ENCODE results near the gene CCT6B.
A peak's percentile ranks its signal among the peaks of the same experiment; 100 is the strongest.
"Not testable (repeated sequence)": the region's sequence is repeated elsewhere in the genome, so short reads cannot be mapped to it uniquely, and the experiment has no call there.

CCT6B gene

GRCh38 chr17:34961093-34961911, at the start of gene CCT6B, which contains the start of gene ZNF830:
CCT6B (minus strand) TSS chr17:34961460; CDS start chr17:34961393, 67 bp downstream.
ZNF830 (plus strand) TSS chr17:34961540; CDS start chr17:34961567, 27 bp downstream.
- DNase-seq: peak; percentile 91

GRCh38 chr17:35010093-35010492, 48.8 kb upstream of the CCT6B start:
- DNase-seq: no peak

DNA sequence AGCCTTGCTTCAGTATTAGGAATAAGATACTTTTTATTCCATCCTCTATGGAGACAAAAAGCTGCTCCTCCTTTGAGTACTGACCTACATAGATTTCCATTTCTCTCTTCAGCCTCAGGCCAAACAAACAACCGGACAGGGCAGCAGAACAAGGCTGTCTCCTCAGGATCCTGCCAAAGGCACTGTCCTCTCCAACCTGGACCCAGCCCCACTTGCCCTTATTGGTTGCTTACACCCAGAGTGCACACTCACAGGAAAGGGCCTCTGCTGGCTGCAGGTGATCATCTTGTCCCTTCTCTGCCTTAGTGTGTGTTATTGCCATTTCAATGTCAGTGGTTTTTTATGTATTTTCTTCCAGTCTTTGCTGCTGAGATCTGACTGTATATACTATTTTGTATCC, 45.7 kb upstream of the CCT6B start:
- no peak for DNase-seq

- no peak for DNase-seq
Measured at GRCh38 chr17:35006345-35006744, 45.1 kb upstream of the CCT6B start.

DNA sequence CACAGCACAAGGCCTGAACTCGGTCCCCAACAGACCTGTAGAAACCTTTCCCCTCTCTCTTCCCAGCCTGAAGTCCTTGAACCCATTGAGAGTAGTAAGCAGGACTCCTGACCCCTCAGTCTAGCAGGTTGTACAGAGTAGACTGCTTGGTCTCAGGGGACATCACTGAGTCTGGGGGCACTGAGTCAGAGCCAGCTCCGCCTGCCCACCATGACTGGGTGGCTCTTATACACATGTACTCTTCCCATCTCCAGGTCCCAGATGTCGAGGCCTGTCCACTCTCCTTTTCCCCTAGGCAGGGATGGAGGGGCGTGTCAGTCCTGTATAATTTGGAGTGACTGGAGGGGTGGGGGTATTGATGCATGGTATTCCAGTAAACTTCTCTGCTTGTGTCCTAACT, 42.5 kb upstream of the CCT6B start:
- DNase-seq: no peak

GRCh38 chr17:35002876-35003551, 41.8 kb upstream of the CCT6B start:
- no peak for DNase-seq

GRCh38 chr17:35001549-35001948, 40.3 kb upstream of the CCT6B start:
- DNase-seq: no peak

DNA sequence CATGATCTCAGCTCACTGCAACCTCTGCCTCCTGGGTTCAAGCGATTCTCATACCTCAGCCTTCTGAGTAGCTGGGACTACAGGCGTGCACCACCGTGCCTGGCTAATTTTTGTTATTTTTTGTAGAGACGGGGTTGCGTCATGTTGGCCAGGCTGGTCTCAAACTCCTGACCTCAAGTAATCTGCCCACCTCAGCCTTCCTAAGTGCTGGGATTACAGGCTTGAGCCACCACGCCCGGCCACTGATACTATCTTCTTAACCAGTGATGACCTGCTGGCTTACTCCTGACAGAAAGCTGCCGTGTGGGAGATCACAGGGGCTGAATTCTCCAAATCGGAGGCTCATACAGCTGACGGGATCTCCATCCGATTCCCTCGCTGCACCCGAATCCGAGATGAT, 39.7 kb upstream of the CCT6B start:
- DNase-seq: not testable (repeated sequence)

DNA sequence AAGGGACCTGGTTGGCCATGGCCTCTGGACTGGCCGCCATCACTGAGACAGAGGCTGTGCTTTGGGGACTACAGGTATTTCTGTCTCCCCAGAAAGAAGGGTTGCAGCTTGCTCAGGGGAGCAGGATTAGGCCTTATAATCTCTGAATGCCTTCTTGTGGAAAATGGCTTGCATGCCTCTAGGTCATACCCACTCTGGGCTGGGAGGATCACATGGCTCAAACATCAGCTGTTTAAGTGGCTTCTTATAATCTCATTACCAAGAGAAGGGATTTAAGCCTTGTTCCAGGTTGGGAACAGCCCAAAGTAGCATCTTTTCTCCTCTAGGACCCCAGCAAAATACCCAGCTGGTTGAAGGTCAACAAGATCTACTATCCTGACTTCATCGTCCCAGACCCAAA, 38.2 kb upstream of the CCT6B start:
- DNase-seq: no peak

GRCh38 chr17:34998205-34998604, 36.9 kb upstream of the CCT6B start:
- DNase-seq: peak; percentile 81

DNA sequence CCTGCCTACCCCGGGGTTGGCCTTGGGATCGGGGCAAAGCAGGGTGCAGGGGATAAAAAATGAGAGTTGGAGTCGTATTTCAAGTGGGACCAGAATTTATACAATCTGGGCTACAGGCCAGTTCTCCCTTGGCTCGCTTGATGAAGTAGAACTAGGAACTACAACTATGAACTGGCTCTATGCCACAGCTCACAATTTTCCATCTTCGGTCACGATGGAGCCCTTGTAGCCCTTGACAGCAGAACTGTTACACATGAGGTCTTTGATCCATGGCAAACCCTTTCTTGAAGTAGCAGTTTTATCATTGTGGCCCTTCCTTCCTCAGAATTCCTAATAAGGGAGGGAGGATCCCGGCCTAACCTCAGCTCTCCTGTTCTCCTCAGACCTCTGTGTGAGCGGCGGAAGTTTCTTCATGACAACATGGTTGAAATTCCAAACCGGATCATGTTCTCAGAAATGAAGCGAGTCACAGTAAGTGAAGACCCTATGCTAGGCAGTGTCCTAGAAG, 36.1 kb upstream of the CCT6B start:
- no peak for DNase-seq

- DNase-seq: no peak
Measured at GRCh38 chr17:34996422-34997285, 35.4 kb upstream of the CCT6B start.

DNA sequence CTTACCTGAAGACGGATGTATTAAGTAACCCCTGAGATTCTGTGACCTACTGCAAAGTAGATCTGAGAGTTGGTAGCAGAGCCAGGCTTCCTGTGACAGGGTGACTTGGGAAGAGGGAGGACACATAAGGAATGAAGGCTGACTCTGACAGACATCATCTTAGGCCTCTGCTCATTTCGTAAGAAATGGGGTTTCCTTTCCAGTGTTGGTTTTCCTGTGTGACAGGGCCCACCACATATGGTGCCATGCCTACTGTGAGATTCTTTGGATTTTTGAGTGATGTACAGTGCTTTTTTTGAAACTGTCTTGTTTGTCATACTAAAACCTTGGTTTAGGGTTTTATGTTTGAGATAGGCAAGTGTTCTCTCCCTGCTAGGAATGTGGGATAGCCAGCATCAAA, 31.8 kb upstream of the CCT6B start:
- DNase-seq: no peak

DNA sequence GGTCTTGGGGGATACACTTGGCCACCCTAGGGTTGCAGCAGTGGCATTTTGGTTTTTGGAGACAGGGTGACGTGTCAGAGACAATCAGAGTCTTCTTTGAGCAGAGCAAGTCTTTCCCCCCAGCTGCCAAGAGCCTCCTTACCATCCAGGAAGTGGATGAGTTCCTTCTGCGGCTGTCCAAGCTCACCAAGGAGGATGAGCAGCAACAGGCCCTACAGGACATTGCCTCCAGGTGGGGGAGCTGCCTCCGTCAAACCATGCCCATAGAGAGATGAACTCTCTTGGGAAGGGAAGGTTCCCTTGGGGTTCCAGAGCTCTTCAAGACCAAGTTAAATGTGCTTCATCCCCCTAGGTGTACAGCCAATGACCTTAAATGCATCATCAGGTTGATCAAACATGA, 30.3 kb upstream of the CCT6B start:
- no peak for DNase-seq

DNA sequence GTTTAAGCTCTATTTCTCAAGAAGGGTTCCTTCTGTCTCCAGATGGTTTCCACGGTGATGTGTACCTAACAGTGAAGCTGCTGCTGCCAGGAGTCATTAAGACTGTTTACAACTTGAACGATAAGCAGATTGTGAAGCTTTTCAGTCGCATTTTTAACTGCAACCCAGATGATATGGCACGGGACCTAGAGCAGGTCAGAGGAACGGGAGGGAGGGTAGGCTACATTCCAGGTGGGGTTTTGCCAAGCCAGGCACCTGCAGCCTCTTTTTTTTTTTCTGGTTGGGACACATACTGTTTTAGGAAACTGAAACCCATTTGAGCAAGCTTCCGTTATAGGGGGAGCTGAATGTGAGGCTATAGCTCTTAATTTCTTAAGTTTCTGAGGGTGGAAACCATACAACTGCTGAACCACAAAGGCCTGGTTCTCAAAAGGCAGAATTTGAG, 29.7 kb upstream of the CCT6B start:
- no peak for DNase-seq

DNA sequence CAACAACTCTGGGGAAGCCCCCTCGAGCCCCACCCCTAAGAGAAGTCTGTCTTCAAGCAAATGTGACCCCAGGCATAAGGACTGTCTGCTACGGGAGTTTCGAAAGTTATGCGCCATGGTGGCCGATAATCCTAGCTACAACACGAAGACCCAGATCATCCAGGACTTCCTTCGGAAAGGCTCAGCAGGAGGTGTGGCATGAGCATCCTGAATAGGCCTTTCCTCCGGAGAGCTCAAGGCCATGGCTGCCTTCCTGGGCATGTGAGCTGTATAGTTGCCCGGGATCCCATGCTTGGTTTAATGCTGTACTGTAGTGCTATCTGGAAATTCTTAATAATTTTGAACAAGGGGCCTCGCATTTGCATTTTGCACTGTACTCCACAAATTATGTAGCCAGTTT, 28.2 kb upstream of the CCT6B start:
- DNase-seq: no peak

DNA sequence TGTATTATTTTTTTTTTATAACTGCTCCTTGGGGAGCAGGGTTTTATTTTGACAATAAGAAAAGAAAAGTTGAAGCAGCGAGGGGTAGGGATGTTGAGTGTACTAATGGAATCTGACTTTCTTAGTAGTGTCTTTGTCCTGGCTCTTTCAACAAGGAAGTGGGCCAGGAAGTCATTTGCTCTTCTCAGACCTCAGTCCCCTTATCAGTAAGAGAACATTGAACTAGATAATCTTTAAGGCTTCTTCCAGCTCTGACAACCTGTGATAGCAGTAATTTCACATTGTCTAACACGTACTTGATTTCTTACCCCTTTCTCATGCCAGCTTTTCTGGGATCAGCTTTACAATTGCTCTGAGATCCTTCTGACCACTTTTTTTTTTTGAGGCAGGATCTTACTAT, 27.4 kb upstream of the CCT6B start:
- DNase-seq: no peak

DNA sequence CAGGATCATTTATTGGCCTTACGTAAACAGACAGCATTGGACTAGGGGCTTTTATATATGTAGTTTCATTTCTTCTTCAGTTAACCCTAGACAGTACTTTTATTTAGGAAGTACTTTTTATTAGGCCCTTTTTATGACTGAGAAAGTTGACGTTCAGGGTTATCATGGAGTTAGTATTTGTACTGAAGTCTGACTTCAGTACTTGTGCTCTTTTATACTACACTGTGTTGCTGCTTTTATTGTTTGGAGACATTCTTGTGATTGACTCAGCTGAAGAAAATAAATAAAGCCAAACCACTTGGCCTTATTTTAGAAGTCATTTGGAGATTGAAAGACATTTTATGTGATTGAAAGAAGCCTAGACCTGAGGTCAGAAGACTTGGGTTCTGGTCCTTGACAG, 26.0 kb upstream of the CCT6B start:
- no peak for DNase-seq

DNA sequence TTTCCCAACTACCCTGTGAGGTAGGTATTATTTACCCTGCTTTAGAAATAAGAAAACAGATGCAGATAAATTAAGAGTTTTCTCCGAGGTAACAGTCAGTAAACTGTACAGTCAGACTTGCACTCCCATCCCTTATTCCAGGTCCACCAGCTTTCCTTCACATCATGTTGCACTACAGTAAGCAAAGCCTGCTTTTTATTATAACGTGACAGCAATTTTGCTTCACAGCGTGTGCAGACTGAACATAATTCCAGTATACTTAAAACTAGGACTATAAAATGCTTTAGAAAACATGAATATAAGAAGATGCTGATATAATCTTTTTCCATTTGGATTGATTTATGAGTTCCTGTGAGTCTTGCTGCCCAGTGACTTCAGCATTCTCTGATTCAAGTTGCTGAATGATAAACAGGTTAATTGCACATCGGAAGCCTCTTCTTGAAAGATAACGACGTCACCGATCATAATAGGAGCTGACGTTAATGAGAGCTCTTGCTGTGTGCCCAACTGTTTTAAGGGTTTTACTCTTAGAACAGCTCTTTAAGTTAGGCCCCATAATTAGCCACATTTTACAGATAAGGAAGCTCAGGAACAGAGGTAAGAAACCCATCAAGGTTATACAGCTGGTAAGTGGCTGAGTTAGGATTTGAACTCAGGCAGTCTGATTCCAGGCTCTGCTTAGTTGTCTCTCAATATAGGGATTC, 20.4 kb upstream of the CCT6B start:
- no peak for DNase-seq

DNA sequence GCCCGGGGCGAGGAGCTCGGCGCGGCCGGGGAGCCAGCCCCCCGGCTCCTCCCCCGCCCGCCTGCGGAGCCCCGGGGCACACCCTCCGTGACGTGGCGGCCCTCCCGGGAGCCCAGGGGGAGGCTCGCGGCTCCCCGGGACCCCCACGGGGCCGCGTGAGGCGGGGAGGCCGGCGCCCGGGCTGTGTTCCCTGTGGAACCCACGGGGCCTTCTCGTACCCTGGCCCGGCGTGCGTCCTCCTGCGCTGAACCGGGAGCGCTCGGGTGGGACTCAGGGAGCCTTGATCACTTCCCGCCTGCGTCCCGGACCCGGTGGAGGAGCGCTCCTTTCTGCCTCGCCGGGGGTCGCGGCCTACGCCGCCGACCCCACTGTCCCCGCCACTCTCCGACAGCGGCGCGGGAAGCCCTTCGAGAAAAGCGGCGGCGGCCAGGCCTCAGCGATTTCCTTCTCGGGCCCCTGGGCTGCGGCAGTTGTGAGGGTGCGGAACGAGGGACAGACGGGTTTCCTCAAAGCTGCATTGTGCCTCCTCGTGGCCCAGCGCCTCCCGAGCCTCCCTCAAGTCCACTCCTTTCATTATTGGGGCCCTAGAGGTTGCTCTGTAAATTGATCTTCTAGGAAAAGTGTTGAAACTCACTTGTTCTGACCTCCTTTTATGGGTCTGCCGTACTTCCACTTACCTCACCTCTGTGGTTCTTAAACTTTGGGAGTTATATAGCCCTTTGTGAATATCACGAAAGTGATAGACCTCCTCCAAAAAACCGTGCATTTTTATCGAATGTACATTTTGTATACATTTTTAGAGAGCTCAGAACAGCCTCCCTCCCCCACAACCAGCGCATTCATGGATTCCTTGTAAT, 19.6 kb upstream of the CCT6B start:
- peak; percentile 66 for DNase-seq

- peak; percentile 93 for DNase-seq
Measured at GRCh38 chr17:34980353-34980680, 19.1 kb upstream of the CCT6B start, which contains the start of gene LIG3. LIG3 (plus strand) TSS chr17:34980512; CDS start chr17:34983006, 2,494 bp downstream.
